Measurements from ENCODE around the gene KIAA0408.

The KIAA0408 gene

DNA sequence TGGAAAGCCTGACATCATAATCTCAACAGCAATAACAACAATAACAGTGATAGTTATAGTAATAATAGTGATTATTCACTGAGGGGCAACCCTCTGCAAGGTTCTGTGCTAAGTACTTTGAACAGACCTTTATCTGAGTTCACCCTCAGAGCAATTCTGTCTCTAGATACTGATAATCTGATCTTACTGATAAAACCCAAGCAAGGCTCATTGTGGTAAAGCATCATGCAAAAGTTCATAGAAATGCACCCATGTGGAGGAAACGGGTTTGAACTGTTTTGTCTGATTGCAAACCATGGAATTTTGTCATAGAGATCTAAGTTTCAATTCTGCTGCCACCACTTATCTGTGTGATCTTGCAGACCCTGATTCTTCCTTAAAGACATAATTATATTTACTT is 1.3 kb upstream of the KIAA0408 start:
- no peak for DNase-seq (ENCODE audit: insufficient read length)
- FAIRE-seq, result no peak
- TF ChIP-seq POLR2AphosphoS5 (IDR thresholded peaks at IDR 0.05; ENCODE audit: low read depth, low read length), result no peak
- no peak for TF ChIP-seq TAF1 (IDR thresholded peaks at IDR 0.05; ENCODE audit: borderline replicate concordance, low read depth, low read length)
- TF ChIP-seq POLR2A (IDR thresholded peaks at IDR 0.05; ENCODE audit: low read depth, low read length), result no peak

DNA sequence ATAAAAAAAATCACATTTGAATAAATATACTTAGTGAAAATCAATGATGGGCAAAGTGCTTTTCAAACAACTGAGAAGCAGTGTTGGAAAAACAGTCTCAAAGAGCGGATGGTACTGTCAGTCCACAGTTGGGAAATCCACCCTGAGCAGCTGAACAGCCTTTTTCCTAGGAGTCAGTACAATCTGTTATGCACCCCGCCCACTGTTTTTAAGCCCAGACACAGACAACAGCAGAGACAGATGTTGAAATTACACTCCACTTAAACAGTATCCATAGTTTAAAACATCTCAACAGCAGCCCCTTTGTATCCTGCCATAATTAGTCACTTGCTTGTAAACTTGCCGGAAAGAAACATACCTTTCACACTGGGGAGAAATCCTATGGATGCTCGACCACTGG is 372 bp downstream of the KIAA0408 start:
- no peak for FAIRE-seq
- TF ChIP-seq POLR2AphosphoS5 (IDR thresholded peaks at IDR 0.05; ENCODE audit: low read depth, low read length) (no peak), POLR2A (IDR thresholded peaks at IDR 0.05; ENCODE audit: low read depth, low read length) (no peak), TAF1 (IDR thresholded peaks at IDR 0.05; ENCODE audit: borderline replicate concordance, low read depth, low read length) (no peak)
- DNase-seq (ENCODE audit: insufficient read length), result no peak

DNA sequence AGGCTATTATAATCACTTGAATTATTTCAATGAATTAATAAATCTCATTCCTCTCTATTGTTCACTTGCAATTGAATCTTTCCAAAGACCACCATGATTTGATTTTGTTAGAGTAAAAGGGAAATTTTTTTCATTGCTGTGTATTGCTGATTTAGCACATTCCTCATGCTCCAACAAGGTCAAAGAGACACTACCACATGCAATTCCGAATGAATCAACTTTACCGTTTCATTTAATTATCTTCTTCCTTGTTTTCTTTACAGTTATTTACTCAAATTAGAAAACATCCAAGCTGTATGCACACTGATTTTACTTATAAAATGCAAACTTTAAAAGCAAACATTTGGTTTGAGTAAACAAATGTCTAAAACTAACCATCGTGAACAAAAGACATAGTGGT is 967 bp downstream of the KIAA0408 start:
- DNase-seq (ENCODE audit: insufficient read length) (no peak), FAIRE-seq (no peak)
- TF ChIP-seq POLR2AphosphoS5 (IDR thresholded peaks at IDR 0.05; ENCODE audit: low read depth, low read length), result no peak
- TF ChIP-seq TAF1 (IDR thresholded peaks at IDR 0.05; ENCODE audit: borderline replicate concordance, low read depth, low read length), result no peak
- TF ChIP-seq POLR2A (IDR thresholded peaks at IDR 0.05; ENCODE audit: low read depth, low read length), result no peak

DNA sequence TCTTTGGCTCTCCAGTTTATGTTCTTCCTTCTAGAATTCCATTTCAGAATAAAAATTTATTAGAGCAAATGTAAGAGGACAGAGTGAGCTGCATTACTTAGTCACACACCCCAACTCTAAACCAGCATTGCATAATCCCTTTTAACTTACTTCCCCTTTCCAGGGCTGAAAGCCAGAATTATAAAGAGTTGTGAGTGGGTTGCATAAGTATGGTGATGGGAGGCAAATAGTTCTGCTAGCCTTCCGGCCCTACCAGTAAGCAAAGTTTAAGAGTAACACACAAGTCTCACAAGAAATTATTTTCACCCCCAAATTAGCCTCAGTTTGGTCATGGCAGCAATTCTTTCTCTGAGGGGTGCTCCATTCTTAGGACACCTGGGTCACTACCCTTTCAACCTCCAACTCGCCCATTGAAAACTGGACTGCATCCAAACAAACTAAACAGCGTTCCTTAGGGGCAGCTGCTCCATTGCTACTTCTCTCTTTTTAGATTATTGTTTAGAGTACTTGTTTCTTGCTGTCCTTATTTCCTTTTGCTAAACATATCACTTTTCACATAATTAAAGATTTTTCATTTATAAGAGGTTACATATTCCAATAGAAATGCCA is 1.6 kb downstream of the KIAA0408 start:
- no peak for TF ChIP-seq POLR2AphosphoS5 (IDR thresholded peaks at IDR 0.05; ENCODE audit: low read depth, low read length)
- no peak for TF ChIP-seq TAF1 (IDR thresholded peaks at IDR 0.05; ENCODE audit: borderline replicate concordance, low read depth, low read length)
- TF ChIP-seq POLR2A (IDR thresholded peaks at IDR 0.05; ENCODE audit: low read depth, low read length), result no peak
- no peak for FAIRE-seq
- no peak for DNase-seq (ENCODE audit: insufficient read length)

DNA sequence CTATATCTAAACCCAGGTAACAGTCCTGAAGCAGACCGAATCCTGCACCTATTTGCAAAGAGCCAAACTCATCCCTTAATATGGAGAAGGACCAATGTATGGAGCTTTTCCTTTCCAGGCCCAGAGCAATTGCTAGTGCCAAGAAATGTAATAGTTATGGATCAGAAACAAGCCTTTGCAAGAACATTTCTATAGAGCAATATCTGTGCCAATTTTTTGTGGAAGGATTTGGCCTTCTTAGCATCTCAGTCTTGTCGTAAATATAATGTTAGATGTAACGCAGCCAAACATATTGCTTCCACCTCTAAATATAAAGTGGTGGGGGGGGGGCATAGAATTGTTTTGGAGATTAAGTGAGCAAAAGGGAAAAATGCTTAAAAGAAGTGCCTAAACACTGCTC is 2.7 kb downstream of the KIAA0408 start:
- no peak for TF ChIP-seq TAF1 (IDR thresholded peaks at IDR 0.05; ENCODE audit: borderline replicate concordance, low read depth, low read length)
- no peak for TF ChIP-seq POLR2AphosphoS5 (IDR thresholded peaks at IDR 0.05; ENCODE audit: low read depth, low read length)
- FAIRE-seq (no peak), DNase-seq (ENCODE audit: insufficient read length) (no peak)

DNA sequence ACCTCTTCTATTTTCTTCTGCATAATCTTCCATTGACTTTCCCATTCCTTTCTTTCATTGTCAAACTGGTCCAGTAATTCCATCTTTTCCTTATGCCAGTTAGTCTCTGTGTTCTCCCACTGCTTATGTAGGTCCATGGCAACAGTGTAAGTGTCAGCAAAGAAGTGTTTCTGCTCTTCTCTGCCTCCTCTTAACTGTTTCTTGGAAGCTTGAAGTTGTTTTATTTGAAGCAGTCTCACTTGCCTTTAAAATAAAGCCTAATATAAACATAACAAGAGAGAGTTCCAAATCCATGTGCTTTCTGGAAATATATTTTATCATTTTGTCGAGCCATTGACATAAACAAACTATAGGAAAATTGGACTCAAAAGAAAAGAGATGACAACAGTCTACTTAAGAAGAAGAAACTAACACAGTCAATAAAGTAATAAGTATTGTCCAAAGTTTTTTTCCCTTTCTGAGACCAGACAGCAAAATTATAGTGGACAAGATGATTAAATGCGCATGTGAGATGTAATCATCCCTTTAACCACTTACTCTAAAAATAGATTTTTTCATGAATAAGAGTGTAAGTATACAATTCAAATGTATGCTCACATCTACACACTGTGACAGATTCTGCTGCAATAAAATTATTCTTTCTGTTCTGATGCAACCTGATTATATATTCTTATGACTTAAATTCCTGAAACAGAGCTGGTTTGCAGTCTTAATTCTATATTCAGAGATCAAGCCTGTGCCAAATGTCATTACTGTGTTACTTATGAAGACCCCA is 5.2 kb downstream of the KIAA0408 start:
- DNase-seq (ENCODE audit: insufficient read length) (no peak), FAIRE-seq (no peak)
- TF ChIP-seq TAF1 (IDR thresholded peaks at IDR 0.05; ENCODE audit: borderline replicate concordance, low read depth, low read length) (no peak), POLR2AphosphoS5 (IDR thresholded peaks at IDR 0.05; ENCODE audit: low read depth, low read length) (no peak), POLR2A (IDR thresholded peaks at IDR 0.05; ENCODE audit: low read depth, low read length) (no peak)

DNA sequence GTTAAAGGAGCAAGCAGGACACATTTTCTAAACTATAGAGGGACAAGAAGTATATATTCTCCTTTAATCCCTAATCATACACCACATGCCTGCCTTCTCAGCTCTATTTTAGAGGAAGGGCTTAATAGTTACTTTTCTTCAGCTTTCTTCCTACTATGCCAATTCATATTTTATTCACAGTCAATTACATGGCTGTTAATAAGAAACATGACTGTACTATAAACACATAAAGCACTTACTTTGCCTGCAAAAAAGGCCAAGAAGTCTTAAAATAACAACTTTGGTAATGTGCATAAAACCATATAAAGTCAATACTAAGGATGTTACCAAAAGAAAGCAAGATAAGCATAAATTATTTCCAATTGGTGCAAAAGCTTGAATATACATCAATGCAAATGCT is 6.4 kb downstream of the KIAA0408 start:
- FAIRE-seq (no peak), DNase-seq (ENCODE audit: insufficient read length) (no peak)
- TF ChIP-seq TAF1 (IDR thresholded peaks at IDR 0.05; ENCODE audit: borderline replicate concordance, low read depth, low read length), result no peak
- TF ChIP-seq POLR2AphosphoS5 (IDR thresholded peaks at IDR 0.05; ENCODE audit: low read depth, low read length), result no peak
- no peak for TF ChIP-seq POLR2A (IDR thresholded peaks at IDR 0.05; ENCODE audit: low read depth, low read length)

DNA sequence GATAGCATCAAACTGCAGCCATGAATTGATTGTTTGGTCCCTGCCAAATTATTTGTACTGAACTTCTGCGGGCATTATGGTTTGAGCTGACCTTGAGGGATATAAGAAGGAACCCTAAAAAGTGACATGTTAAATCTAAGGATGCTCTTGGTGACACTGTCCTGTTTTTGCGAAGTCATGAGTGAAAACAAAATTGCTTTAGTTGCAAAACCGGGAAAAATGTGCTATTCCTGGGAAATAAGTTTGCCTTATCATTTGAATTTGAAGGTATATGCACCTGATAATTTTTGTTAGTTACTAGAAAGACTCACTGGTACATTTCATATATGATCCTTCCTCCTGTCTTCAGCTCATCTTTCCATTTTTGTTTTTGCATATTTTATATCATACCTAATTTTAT is 7.8 kb downstream of the KIAA0408 start:
- no peak for FAIRE-seq
- no peak for DNase-seq (ENCODE audit: insufficient read length)

DNA sequence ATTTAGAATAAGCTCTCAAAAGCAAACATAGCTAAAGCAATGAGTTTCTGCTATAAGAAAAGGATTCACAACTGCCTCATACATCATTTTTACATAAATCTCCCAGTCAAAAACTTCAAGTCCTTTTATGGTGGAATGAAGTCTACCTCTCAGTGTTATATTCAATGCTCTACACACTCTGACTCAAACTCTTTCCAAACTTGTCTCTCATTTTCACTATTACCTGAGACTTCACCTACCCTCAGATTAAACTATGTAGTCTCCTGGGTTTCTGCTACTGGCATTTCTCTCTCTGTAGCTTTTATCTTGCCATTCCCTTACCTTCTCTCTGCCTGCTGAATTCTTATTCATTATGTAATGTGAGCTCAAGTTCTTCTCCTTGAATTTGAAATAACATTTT is 11.4 kb downstream of the KIAA0408 start:
- FAIRE-seq (no peak), DNase-seq (ENCODE audit: insufficient read length) (no peak)
- TF ChIP-seq TAF1 (IDR thresholded peaks at IDR 0.05; ENCODE audit: borderline replicate concordance, low read depth, low read length), result no peak
- no peak for TF ChIP-seq POLR2A (IDR thresholded peaks at IDR 0.05; ENCODE audit: low read depth, low read length)
- no peak for TF ChIP-seq POLR2AphosphoS5 (IDR thresholded peaks at IDR 0.05; ENCODE audit: low read depth, low read length)

More for the DNA sequence above, 7.8 kb downstream of the KIAA0408 start:
- no peak for TF ChIP-seq POLR2A (IDR thresholded peaks at IDR 0.05; ENCODE audit: low read depth, low read length)
- TF ChIP-seq POLR2AphosphoS5 (IDR thresholded peaks at IDR 0.05; ENCODE audit: low read depth, low read length), result no peak
- TF ChIP-seq TAF1 (IDR thresholded peaks at IDR 0.05; ENCODE audit: borderline replicate concordance, low read depth, low read length), result no peak

DNA sequence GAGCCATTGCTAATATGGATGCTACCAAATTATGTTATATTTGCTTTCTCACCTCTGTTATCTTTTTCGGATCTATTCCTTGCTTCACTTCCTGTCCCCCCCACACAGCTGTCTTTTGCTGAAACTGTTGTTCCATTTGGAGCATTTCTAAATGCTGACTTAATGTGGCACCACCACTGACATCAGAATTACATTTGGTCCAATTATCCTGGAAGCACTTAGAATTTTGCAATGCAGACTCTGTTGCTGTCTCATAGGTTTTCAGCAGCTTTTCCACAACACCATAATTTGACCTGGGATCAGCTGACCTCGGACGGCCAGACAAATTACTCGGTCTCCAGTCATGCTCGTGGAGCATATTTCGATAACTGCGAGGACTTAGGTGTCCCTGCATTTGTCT is 12.8 kb downstream of the KIAA0408 start:
- FAIRE-seq (no peak), DNase-seq (ENCODE audit: insufficient read length) (no peak)
- TF ChIP-seq POLR2AphosphoS5 (IDR thresholded peaks at IDR 0.05; ENCODE audit: low read depth, low read length), result no peak

DNA sequence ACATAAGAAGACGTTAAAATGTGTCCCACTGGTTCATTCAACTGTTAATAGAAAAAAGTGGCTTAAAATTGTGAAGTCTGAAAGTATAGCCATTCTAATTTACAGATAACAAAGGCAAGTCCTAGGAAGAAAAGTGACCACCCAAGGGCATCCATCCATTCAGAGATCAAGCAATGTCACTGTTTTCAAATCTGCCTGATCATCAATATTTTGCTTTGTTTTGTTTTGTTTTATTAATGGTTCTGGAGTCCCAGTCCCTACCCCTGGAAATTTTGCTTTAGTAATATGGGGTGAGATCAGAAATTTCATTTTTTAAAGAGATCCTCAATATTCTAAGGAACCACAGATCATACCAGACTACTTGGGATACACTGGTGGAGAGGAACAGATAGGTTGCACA is 17.3 kb downstream of the KIAA0408 start:
- no peak for FAIRE-seq
- DNase-seq (ENCODE audit: insufficient read length), result no peak
- no peak for TF ChIP-seq TAF1 (IDR thresholded peaks at IDR 0.05; ENCODE audit: borderline replicate concordance, low read depth, low read length)
- TF ChIP-seq POLR2AphosphoS5 (IDR thresholded peaks at IDR 0.05; ENCODE audit: low read depth, low read length), result no peak
- TF ChIP-seq POLR2A (IDR thresholded peaks at IDR 0.05; ENCODE audit: low read depth, low read length), result no peak

DNA sequence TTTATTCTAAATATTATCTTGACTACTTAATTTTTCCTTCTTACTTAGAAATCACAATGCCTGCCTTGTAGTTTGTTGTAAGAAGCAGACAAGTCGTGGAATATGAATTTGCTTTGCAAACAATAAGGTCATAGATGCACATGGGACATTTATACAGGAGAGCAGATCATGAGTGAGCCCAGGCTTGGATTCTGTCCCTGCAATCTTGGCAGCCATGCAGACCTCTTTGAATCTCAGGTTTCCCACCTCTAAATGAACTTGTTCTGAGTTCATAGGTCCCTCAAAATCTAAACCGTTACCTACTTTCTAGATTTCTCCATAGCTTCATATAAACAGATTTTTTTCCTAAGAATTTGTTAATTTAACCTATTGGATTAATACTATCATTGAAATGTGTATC is 19.5 kb downstream of the KIAA0408 start:
- DNase-seq (ENCODE audit: insufficient read length) (no peak), FAIRE-seq (no peak)
- TF ChIP-seq POLR2A (IDR thresholded peaks at IDR 0.05; ENCODE audit: low read depth, low read length) (no peak), POLR2AphosphoS5 (IDR thresholded peaks at IDR 0.05; ENCODE audit: low read depth, low read length) (no peak), TAF1 (IDR thresholded peaks at IDR 0.05; ENCODE audit: borderline replicate concordance, low read depth, low read length) (no peak)

Measured in GM12892 (cell line).